ENCODE data around the gene POLD3.
"Not testable (repeated sequence)": the region's sequence is repeated elsewhere in the genome, so short reads cannot be mapped to it uniquely, and the experiment has no call there.

POLD3 gene

DNA sequence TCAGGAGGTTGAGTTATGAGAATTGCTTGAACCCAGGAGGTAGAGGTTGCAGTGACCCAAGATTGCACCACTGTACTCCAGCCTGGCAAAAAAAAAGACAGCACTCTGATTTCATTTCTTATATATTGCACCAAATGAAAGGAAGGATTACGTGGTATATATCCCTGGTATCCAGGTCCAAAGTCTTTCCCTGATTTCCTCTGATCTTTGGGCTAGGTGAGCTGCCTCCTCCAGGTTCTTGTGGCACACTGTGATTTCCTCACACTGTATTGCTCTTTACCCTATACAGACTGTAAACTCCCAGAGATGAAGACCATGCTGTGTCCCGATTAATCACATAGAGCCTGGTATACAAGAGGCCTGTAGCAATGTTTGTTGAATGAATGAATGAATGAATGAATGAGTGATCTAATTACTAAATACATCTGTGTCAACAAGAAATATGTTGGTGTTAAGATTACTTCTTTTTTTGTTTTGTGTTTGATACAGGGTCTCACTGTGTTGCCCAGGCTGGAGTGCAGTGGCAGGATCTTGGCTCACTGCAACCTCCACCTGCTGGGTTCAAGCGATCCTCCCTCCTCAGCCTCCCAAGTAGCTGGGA is 9.3 kb upstream of the POLD3 start:
- no peak for DNase-seq

DNA sequence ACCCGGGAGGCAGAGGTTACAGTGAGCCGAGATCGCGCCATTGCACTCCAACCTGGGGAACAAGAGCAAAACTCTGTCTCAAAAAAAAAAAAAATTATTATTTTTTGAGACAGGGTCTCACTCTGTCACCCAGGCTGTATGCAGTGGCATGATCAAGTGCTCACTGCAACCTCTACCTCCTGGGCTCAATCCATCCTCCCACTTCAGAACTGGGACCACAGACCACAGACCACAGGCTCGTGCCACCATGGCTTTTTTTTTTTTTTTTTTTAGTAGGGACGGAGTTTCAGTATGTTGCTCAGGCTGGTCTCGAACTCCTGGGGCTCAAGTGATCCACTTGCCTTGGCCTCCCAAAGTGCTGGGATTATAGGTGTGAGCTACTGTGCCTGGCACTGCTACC is 1.9 kb upstream of the POLD3 start:
- not testable (repeated sequence) for DNase-seq

DNA sequence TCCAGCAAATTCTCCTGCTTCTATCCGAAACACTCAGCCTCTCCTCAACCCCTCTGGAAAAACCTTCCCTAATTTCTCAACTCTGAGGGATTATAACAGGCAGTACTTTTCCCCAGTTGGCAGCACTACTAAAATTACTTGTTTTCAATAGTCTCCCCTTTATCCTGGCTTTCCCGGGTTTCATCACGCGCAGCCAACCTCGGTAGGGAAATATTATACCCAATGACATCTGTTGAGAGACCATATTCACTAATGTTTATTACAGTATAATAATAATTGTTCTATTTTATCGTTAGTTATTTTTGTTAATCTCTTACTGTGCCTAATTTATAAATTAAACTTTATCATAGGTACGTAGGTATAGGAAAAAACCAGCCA is 330 bp upstream of the POLD3 start:
- DNase-seq = no peak

DNA sequence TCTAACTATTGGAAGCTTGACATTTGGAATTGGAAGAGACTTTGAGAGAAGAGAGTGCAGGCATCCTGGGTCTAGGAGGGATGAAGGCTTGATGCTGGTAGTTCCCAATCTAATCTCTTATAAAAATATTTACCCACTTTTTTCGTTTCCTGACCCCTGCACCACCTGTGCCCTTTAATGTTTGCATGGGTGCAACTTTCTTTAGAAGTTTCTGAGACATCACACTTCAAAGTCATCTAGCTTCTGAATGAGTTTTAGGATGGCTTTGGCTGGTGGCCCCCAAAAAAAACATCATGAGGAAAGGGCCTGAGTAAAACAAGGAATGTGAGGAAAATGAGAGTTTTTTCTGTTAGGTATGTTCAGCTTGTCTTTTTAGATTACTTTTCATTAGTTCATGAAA is 1.1 kb downstream of the POLD3 start:
- DNase-seq = no peak

DNA sequence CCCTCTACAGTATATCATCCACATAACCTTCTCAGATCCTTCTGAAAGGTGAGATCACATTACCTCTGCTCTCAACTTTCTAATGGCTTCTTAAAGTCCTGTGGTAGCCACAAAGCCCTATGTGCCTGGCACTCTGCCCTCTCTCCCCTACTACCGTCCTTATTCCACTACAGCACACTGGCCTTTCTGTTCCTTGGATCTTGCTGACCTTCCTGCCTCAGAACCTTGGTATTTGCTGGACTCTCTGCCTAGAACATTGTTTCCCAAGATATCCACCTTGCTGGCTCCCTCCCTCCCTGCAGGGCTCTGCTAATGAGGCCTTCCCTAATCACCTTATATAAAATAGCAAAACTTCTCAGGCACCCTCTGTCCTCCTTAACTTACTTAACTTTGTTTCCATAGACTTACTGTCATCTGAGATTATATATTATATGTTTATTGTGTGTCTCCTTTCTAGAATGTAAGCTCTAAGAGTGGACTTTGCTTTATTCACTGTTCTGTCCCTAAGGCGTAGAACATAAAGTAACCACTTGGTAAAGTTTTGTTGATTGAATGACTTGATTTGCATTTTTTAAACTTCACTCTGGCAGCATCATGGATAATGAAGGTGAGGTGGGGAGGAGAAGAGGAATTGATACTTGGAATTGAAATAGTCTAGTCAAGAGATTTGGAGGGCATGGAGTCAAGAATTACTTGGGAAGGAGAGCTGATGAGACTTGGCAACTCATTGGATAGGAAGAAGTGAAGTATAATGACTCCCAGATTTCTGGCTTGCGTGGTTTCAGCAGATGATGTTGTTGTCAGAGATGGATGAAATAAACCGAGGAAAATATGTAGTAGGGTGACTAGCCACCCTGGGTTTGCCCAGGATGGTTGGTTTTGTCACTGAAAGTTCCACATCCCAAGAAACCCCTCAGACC is 10.5 kb downstream of the POLD3 start:
- DNase-seq = no peak

DNA sequence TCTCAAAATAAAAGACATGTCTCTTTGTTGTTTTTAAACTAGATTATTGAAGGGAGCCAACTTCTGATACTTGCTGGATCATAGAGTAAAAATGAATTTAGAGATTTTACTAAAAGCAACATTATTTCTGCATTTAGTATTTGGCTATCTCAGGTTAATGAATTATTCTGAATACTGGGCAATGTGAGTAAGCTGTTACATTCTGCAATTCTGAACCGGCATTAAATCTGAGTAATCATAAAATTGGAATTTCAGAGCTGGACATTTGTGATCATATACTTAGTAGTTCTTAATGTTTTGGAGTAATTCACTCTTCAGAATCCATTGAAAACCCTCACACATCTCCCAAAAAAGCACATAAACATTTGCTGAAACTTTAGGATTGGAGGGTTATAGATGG is 11.5 kb downstream of the POLD3 start:
- no peak for DNase-seq

DNA sequence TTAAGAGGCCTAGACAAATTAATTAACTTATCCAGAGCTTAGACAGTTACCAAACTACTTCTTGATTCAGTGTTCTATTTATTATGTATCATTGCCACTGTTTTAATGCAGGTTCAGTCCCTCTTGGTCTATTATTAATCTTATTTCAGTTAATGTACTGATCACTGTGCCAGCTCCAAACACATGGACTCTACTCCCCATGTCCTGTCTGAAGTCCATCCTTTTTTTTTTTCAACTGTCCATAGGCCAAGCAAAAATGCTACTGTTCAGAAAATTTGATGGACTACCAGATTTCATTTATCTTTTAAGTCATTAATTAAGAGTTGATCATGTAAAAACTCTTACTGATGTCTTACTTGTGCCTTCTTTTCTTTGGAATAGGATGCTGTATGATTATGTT is 11.9 kb downstream of the POLD3 start:
- no peak for DNase-seq

DNA sequence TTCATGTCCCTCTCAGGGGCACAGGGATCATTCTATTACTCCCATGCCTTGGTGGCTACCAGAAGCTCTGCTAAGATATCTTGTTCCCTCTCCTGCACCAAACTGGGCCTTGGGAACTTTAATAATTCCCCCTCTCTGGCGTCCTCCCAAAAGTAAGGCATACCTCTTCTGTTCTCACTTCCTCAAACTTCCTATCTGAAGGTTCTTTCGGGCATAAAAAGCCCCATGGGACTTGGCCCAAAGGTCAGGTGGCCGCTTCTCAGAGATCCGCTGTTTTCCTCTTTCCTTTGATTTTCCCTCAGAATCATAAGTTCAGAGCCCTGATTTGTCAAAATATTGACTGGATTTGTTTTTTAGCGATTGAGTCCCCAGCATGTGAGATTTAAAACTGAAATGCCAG is 13.0 kb downstream of the POLD3 start:
- no peak for DNase-seq

DNA sequence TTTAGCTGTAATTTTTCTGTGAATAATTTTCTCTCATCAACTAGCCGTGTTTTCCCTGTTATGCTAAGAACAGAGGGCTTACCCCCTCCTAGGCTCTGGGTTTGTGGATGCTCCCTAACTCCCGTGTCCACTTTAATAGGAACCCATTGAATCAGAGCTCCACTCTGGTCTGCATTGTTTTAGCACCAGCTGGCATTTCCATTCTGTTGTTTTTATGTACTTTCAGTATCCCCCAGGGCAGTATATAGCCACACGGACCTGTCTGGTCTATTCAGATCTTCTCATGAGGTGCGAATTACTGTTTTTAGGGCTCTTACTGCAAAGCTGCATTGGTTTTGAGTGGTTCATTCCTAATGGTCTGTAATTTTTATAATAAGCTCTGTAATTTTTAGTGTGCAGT is 16.0 kb downstream of the POLD3 start:
- no peak for DNase-seq

DNA sequence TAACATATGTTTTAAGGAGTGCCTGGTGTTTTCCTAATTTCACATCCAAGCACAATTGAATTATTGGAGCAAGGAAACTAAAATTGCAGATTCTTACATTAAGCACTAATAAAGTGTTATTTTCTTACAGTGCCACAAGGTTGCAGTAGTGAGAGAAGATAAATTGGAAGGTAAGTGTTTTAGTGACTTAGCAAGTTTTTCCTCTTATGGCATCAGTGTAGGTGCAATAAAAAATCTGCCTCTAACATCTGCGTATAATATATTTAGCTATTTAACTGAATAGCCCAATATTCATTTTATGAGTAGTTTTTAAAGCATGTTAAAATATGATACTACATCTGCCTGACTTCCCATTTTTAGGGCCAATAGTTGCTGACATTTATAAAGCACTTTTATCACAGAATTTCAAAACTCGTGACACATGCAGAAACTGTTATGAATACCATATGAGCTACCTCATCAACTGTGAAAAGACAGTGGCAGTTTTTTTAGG is 19.0 kb downstream of the POLD3 start:
- DNase-seq = peak; percentile 64

DNA sequence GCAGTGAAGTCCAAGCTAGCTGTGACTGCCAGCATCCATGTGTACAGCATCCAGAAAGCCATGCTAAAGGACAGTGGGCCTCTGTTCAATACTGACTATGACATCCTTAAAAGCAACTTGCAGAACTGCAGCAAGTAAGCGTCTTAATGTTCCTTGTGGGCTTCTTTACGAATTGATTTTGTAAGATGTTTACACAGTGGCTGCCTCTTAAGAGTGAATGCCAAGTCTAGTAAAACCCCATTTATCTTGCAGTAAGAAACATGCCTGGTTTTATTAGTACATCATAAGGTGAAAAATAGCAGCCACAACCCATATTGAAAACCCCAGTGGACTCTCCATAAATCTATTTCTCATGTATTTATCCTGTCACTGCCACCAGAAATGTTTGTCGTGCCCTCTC is 20.5 kb downstream of the POLD3 start:
- peak; percentile 86 for DNase-seq

DNA sequence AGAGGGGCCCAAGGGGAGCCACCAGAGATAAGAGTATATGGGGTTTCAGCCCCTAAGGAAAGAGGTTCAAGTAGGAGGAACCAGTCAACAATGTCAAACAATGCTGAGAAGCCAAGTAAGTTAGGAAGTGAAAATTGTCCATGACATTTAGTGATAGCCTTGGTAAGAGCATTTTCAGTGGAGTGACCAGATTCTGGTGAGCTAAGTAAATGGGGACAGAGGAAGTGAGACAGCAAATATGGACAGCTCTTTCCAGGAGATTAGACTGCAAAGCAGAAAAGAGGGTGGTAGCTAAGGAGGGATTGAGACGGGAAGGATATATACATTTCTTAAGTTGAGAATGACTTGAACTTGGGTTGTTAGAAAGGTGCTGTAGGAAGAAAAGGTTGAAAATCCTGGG is 22.9 kb downstream of the POLD3 start:
- DNase-seq = no peak

DNA sequence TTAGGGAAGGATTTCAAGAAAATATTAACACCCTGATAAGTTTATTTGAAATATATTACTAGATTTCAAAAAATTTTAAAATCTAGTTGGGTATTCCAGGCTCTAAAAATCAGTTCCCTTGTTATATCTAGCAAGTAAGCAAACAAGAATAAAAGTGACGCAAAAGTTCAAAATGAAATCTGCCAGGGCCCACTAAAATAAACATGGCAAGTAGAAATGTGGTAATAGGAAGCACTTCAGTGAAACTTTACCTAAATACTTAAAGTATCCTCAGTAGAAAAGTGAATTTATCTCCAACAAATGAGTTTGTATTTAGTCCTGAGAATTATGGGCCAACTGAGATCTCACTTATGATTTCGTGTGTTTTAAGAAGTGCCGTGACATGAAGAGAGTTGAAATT is 23.6 kb downstream of the POLD3 start:
- no peak for DNase-seq

DNA sequence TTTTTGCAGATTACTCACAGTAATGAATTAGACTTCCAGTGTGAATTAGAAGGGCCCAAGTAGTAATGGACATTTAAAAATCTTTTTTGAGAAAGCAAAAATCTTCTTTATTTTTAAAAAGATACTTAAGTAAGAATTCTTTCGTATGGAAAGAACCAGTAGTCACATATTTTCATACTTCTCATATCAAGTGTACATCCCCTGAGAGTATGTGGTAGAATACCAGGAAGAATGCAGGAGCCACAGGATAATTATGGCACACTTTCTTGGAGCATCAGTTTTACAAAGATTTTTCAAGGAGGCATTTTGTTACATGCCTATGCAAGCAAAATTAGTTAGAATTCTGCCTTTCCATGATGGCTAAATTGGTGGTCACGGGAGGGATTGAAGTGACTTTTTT is 28.1 kb downstream of the POLD3 start:
- DNase-seq = no peak

DNA sequence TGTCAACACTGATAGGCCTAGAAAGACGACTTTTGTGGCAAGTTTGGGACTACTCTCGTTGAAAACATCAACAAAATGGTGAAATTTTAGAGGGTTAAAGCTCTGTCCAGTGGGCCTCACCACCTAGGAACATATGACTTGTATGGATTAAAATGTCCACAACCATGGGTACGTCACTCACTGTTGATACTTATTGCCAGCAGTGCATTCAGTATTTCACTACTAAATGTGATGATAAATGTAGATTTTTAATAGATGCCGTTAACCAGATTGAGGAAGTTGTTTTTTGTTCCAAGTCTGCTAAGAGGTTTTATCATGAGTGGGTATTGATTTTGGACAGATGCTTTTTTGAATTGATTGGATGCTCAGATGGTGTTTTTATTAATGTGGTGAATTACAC is 33.7 kb downstream of the POLD3 start:
- DNase-seq = no peak

DNA sequence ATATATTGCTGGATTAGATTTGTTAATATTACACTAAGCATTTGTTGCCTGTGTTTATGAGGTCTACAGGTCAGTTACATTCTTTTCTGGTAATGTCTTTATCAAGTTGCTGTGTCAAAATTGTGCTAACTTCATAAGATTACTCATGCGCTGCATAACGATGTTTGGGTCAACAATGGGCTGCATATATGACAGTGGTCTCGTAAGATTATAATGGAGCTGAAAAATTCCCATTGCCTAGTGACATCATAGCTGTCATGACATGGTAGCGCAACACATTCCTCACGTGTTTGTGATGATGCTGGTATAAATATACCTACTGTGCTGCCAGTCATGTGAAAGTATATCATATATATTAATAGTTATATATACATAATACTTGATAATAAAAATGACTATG is 34.2 kb downstream of the POLD3 start:
- DNase-seq = no peak

DNA sequence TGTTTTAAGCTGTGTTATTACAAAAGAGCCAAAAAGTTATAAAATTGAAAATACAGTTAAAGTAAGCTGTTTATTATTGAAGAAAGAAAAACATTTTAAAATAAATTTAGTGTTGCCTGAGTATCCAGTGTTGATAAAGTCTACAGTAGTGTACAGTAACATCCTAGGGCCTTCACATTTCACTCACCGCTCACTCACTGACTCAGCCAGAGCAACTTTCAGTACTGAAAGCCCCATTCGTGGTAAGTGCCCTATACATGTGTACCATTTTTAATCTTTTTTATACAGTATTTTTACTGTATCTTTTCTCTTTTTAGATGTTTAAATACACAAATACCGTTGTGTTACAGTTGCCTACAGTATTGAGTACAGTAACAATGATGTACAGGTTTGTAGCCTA is 35.0 kb downstream of the POLD3 start:
- no peak for DNase-seq

DNA sequence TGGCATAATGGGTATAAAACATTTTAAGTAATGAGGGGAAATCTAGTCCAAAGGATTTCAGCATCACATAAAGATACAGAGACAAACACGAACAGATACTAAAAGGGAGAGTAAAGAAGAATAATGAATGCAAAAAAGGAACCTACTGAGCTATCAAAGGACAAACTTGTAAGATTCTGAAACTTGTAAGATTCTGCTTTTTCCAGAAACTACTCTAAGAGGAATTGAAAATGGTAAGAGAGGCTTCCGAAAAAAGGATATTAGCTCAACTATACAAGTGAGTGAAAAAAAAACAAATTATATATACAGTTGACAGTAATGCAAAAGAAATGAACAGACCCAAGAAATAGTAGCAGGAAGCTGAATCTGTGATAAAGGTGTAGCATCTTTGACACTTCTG is 37.7 kb downstream of the POLD3 start:
- DNase-seq = no peak

DNA sequence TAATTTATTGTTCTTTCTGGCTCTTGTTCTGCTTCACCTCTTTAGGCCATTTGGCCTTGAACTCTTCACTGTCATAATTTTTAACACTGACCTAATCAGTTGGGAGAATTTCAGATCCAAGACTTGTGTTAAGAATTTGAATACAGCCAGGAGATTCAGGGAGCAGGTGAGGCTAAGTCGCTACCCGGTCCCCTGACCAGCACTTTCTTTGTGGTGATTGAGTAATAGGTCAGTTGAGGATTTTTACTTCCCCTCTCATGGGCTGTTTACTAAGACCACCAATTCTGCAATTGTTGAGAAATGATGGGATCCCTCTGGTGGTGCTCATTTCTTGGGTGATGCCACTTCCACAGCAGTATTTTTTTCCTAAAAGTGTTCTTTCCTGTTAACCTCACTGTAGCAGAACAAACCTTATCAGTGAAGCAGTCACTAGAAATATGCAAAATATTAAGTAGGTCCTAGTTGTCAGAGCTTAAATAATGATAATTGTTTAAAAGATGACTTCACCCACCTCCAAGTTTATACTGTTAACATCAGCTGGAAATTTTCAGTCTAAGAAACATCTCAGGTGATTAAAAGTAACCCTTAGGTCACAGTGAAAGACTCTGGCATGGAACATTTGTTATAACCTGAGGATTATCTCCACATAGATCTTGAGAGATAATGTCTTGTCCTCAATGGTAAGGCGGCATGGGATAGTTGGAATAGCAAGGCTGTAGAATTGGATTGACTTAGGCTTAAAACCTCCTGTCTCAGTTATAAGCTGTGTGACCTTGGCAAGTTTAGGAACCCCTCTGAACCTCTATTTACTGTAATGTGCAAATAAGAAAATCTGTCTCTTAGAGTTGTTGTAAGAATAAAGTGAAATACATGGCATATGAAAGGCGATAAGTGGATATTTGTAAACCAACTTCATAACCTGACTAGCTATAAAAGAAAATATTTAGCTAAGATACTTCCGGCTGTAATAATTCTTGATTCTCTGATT is 41.3 kb downstream of the POLD3 start:
- DNase-seq = no peak

DNA sequence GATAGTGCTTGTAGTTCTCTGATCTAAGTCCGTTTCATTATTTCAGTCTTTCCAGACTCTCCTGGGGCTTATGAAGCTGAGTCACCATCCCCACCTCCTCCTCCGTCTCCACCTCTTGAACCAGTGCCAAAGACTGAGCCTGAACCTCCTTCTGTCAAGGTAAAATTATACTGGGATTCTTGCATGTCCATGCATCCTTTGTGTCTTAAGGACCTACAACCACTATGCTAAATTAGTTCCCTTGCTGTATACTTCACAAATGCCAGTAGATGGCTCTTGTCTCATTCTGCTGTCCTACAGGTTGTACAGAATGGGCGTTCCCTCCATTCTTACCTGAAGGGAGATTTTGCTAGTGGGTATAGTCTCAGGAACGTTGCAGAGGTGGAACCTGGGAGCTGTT is 42.2 kb downstream of the POLD3 start:
- peak; percentile 95 for DNase-seq

DNA sequence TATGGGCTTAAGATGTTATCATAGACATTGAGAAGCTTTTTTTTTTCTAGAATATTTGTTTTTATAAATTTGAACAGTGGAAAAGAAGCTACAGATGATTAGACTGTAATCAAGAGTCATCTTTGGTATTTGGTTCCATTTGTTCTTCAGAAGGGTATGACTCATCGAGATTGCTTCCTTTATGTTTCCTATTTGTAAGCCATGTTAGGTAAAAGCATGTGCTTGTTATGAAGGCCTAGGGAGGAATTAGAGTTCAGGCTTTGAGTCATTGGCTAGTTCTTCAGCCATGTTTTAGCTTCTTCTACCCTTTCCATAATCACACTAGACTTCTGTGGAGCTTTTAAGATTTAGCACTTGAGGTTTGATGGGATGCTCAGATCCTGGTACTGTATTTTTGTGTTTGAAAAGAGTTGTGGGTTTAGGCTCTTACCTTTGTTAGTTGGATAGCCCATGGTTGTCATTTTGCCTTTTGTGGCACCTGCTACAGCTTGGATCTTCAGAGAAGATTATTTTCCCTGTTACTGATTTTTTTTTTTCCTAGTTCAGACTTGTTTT is 44.3 kb downstream of the POLD3 start:
- peak; percentile 27 for DNase-seq

DNA sequence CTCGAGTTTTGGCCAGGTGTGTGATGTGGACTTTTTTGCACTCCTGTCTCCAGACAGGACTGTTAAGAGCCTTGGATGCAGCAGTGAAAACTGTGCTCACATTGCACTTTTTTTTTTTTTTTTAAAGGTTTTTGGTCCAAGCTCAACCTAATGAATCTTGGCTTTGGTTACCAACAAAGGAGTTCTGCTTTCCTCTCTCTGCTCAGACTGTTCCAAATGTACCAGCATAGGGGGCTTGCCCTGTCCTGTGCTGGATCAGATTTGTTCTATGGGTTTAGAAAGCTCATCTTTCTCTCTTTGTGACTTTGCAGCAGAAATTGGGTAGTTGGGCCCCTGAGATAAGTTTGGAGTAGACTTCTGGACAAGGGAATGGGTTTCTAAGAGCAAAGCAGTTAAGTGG is 45.3 kb downstream of the POLD3 start:
- DNase-seq = peak; percentile 84

DNA sequence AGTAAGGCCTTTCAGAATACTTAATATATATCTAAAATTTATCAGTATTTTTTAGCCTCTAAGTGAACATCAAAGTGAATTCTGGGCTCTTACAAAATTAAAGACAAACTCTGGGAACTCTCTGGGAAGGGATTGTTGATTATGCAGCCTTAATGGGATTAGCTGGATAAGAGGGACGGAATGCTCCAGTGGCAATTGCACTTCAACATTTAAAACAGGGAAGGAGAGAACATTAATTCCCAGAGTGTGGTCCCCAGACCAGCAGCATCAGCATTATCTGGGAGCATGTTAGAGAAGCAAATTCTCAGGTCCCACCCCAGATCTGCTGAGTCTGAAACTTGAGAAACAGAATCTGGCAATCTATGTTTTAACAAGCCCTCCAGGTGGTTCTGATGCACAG is 46.5 kb downstream of the POLD3 start:
- peak; percentile 80 for DNase-seq
